DOHH2 (cell line): Measurements from ENCODE around the gene PRRC2B.

ENCODE experiments used
- EZH2phosphoT487 ChIP-seq: fragments of 200-600 bp; sonication (generic); IDR thresholded peaks from 2 replicates; pipeline ENCODE4 v1.6.1; 2017; ENCODE audit warnings: borderline replicate concordance, mild to moderate bottlenecking, antibody characterized with exemption, low read length, moderate library complexity, mixed read lengths
- TF ChIP-seq, protein P1 (sequence below): fragments of 200-600 bp; sonication (generic); IDR thresholded peaks from one replicate; pipeline ENCODE4 v1.5.1; 2014; ENCODE audit warnings: antibody characterized with exemption, mild to moderate bottlenecking, low read depth, low read length; ENCODE audit not compliant: poor library complexity, severe bottlenecking

DNA sequence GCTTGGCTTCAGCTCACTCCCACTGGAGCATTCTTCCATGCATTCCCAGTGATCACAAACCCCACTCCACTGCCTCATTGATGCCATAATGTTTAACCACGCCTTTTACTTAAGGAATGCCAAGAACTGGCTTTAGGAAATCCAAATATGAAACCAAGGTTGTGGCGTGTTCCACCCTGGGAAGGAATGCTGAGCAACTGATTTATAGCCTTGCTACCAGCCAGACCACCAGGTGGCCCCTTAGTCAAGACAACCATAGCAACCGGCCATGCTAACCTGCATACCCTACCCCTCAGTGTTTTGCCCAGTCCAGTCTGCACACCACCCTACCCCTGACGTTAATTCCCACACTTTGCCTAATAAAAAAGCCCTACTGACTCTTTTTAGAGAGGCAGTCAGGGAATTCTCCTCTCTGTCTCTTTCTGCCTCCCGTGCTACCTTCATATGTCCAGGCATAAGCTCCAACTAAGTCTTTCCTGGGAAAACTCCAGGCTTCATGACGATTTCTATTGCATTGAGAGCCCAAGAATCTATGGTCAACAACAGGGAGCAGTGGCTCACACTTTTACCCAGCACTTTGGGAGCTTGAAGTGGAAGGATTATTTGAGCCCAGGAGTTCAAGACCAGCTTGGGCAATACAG, 27.0 kb upstream of the PRRC2B start:
- TF ChIP-seq, protein P1, sequence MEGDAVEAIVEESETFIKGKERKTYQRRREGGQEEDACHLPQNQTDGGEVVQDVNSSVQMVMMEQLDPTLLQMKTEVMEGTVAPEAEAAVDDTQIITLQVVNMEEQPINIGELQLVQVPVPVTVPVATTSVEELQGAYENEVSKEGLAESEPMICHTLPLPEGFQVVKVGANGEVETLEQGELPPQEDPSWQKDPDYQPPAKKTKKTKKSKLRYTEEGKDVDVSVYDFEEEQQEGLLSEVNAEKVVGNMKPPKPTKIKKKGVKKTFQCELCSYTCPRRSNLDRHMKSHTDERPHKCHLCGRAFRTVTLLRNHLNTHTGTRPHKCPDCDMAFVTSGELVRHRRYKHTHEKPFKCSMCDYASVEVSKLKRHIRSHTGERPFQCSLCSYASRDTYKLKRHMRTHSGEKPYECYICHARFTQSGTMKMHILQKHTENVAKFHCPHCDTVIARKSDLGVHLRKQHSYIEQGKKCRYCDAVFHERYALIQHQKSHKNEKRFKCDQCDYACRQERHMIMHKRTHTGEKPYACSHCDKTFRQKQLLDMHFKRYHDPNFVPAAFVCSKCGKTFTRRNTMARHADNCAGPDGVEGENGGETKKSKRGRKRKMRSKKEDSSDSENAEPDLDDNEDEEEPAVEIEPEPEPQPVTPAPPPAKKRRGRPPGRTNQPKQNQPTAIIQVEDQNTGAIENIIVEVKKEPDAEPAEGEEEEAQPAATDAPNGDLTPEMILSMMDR = peak; percentile 54
- no peak for TF ChIP-seq EZH2phosphoT487
